B cell (primary cell): ENCODE data around the gene TM2D1. TPM values are rescaled to one million over a fixed set of nuclear protein-coding genes. Genes with fewer than 3 reads are reported as not detected.

Experiments
- ATAC-seq: fragments of 200-7000 bp; cut with Tn5 transposase; one replicate; pipeline ENCODE4 v1.10.0; 2021; ENCODE audit warnings: low read depth, mild to moderate bottlenecking, moderate number of reproducible peaks, moderate library complexity
- CTCF ChIA-PET: fragments of 350-600 bp; sonication (Branson Sonifier 250); formaldehyde crosslinking; loops from one replicate; lab custom pipeline; 2021; ENCODE audit warnings: antibody characterized with exemption, inconsistent platforms; lab: Charles Lee
- POLR2A ChIA-PET: fragments of 350-600 bp; sonication (Branson Sonifier 250); formaldehyde crosslinking; loops from one replicate; lab custom pipeline; 2021; ENCODE audit warnings: antibody characterized with exemption; lab: Charles Lee
- DNase-seq: peaks from one replicate; pipeline ENCODE4 v3.0.0; 2013
- H2AFZ ChIP-seq: 2 replicates; pipeline ENCODE4 v1.6.1; 2012; ENCODE audit warnings: mild to moderate bottlenecking, low read depth, low read length; ENCODE audit not compliant: insufficient read depth, poor library complexity, severe bottlenecking
- H3K27ac ChIP-seq, 2 donors: 1 replicate in 1 of 2; 2 replicates in 1 of 2; pipeline ENCODE4 v1.5.1; 2012 to 2013; ENCODE audit warnings: low read length in 2 of 2, mild to moderate bottlenecking in 2 of 2, moderate library complexity in 1 of 2
- H3K27me3 ChIP-seq, 4 experiments: fragments of 200-600 bp in 1 of 4; sonication (generic) in 1 of 4; replicated peaks in 1 of 4; 1 replicate in 2 of 4; 2 replicates in 2 of 4; pipeline versions ENCODE4 v1.6.1 to v1.7.0; 2013 to 2016; ENCODE audit warnings: low read length in 3 of 4, mild to moderate bottlenecking in 2 of 4, mixed read lengths in 1 of 4, moderate library complexity in 1 of 4; ENCODE audit not compliant: insufficient read depth in 4 of 4, control insufficient read depth in 3 of 4; ENCODE audit errors: control extremely low read depth in 1 of 4
- H3K36me3 ChIP-seq, 2 experiments: replicated peaks in 1 of 2; 1 replicate in 1 of 2; 2 replicates in 1 of 2; pipeline versions ENCODE4 v1.6.1 to v1.7.1; 2013; ENCODE audit warnings: low read length in 1 of 2; ENCODE audit not compliant: insufficient read depth in 2 of 2, control insufficient read depth in 1 of 2; ENCODE audit errors: control extremely low read depth in 1 of 2, extremely low read depth in 1 of 2
- H3K4me1 ChIP-seq, 2 donors: fragments of 200-600 bp in 1 of 2; sonication (generic) in 1 of 2; 1 replicate in 1 of 2; 2 replicates in 1 of 2; pipeline versions ENCODE4 v1.5.1 to v1.6.1; 2013 to 2017; ENCODE audit warnings: low read length in 2 of 2; ENCODE audit not compliant: control insufficient read depth in 2 of 2, insufficient read depth in 2 of 2
- H3K4me2 ChIP-seq: replicated peaks from 2 replicates; pipeline ENCODE3; 2012; ENCODE audit warnings: mild to moderate bottlenecking, low read depth, low read length; ENCODE audit not compliant: poor library complexity, severe bottlenecking
- H3K4me3 ChIP-seq, 5 experiments: fragments of 200-600 bp in 1 of 5; sonication (generic) in 1 of 5; 1 replicate in 3 of 5; 2 replicates in 2 of 5; pipeline versions ENCODE4 v1.5.1 to v1.7.0; 2011 to 2016; ENCODE audit warnings: low read length in 4 of 5, mild to moderate bottlenecking in 4 of 5, low read depth in 2 of 5, control low read depth in 1 of 5, moderate library complexity in 1 of 5; ENCODE audit not compliant: insufficient read depth in 1 of 5; ENCODE audit errors: control extremely low read depth in 1 of 5, extremely low read depth in 1 of 5
- H3K79me2 ChIP-seq: fragments of 200-600 bp; sonication (generic); one replicate; pipeline ENCODE4 v1.6.0; 2016; ENCODE audit warnings: low read length; ENCODE audit not compliant: control insufficient read depth, insufficient read depth
- H3K9ac ChIP-seq: fragments of 200-600 bp; sonication (generic); 2 replicates; pipeline ENCODE4 v1.6.1; 2017; ENCODE audit warnings: mild to moderate bottlenecking, low read length, moderate library complexity
- H3K9me3 ChIP-seq, 3 donors: one replicate each; pipeline versions ENCODE4 v1.6.1 to v1.7.1; 2013; ENCODE audit warnings: low read length in 2 of 3; ENCODE audit not compliant: control insufficient read depth in 2 of 3, insufficient read depth in 1 of 3; ENCODE audit errors: control extremely low read depth in 1 of 3
- H4K20me1 ChIP-seq: 2 replicates; pipeline ENCODE4 v1.6.0; 2012; ENCODE audit warnings: mild to moderate bottlenecking, low read length; ENCODE audit not compliant: insufficient read depth, control insufficient read depth, poor library complexity, severe bottlenecking
- H3K27ac Mint-ChIP-seq: one replicate; pipeline ENCODE4 v1.8.0; 2021; ENCODE audit warnings: mixed read lengths
- H3K27me3 Mint-ChIP-seq: one replicate; pipeline ENCODE4 v1.8.0; 2021; ENCODE audit warnings: mixed read lengths
- H3K4me1 Mint-ChIP-seq: one replicate; pipeline ENCODE4 v1.8.0; 2021; ENCODE audit warnings: mixed read lengths
- H3K4me3 Mint-ChIP-seq: one replicate; pipeline ENCODE4 v1.8.0; 2021; ENCODE audit warnings: mixed read lengths
- H3K9me3 Mint-ChIP-seq: one replicate; pipeline ENCODE4 v1.8.0; 2022; ENCODE audit warnings: mixed read lengths; ENCODE audit not compliant: insufficient read depth
- CTCF ChIP-seq: fragments of 200-600 bp; IDR thresholded peaks from one replicate; pipeline ENCODE4 v1.8.0; 2022; ENCODE audit warnings: antibody characterized with exemption, mild to moderate bottlenecking
- EZH2 ChIP-seq: IDR thresholded peaks from 2 replicates; pipeline ENCODE4 v1.6.1; 2012; ENCODE audit warnings: borderline replicate concordance, low read depth, mild to moderate bottlenecking, moderate library complexity, low read length; ENCODE audit not compliant: insufficient read depth, poor library complexity, severe bottlenecking
- WGBS: methylation state at CpG from one replicate; pipeline ENCODE4 v1.1.5; 2013; ENCODE audit warnings: missing lambda C conversion rate; ENCODE audit not compliant: insufficient coverage; 5-methylcytosine and 5-hydroxymethylcytosine counted together
- intact Hi-C: fragments of 100-400 bp; cut with micrococcal nuclease; formaldehyde crosslinking; loops from one replicate; pipeline ENCODE4 v1.10.0; 2022
- polyA plus RNA-seq: library from polyadenylated mRNA; depleted of rRNA; stranded (reverse); fragments of >200 nt; gene quantifications from 2 replicates; pipeline ENCODE4 v1.2.3, GENCODE V29; 2012
- total RNA-seq, 2 donors: library from RNA; stranded (reverse); fragments of 120-200 nt in 1 of 2; gene quantifications; 1 replicate in 1 of 2; 2 replicates in 1 of 2; pipeline versions ENCODE4 v1.2.3 to v1.2.4, GENCODE V29; 2013 to 2022

Gene TM2D1
- total and polyA plus RNA-seq, 2 donors (not counting 1 experiment from before 2014, with no cell fraction given), result 30.8 to 53.3 TPM

GRCh38 chr1:61647142-61647541 is 77.8 kb downstream of the TM2D1 start:
- no peak overlapping the region for H3K4me3 ChIP-seq
- H3K4me2 ChIP-seq, result no peak overlapping the region
- no peak for DNase-seq
- no peaks in the 10 kb centered on the region for H3K9me3 ChIP-seq
- H3K4me1 ChIP-seq, result no peaks in the 10 kb centered on the region
- no peaks in the 10 kb centered on the region for H3K4me1 Mint-ChIP-seq
- ChIA-PET CTCF (no interaction called here), POLR2A (no interaction called here)
- intact Hi-C loops, result loop anchor here (10.0 kb wide), 1 partner anchor 1672 kb away; no protein-coding TSS in a partner anchor
- TF ChIP-seq CTCF (no peak), EZH2 (no peak)
- no peaks in the 10 kb centered on the region for H4K20me1 ChIP-seq
- H3K9me3 Mint-ChIP-seq, result no peaks in the 10 kb centered on the region
- WGBS, result 100% methylated on average over 1 of the region's 2 CpGs
- ATAC-seq, result no peak
- H3K9ac ChIP-seq, result no peak overlapping the region
- peaks cover 12% of the 10 kb centered on the region for H3K27me3 Mint-ChIP-seq
- no peak overlapping the region for H2AFZ ChIP-seq
- H3K27ac ChIP-seq, result no peak overlapping the region
- no peaks in the 10 kb centered on the region for H3K79me2 ChIP-seq
- no peaks in the 10 kb centered on the region for H3K36me3 ChIP-seq
- H3K27me3 ChIP-seq, result no peaks in the 10 kb centered on the region
- H3K4me3 Mint-ChIP-seq, result no peak overlapping the region
- H3K27ac Mint-ChIP-seq, result no peak overlapping the region

GRCh38 chr1:61645476-61645875 is 79.5 kb downstream of the TM2D1 start:
- Mint-ChIP-seq H3K9me3 (no peaks in the 10 kb centered on the region), H3K27me3 (peaks cover 12% of the 10 kb centered on the region), H3K4me1 (peaks cover 16% of the 10 kb centered on the region), H3K27ac (no peak overlapping the region), H3K4me3 (no peak overlapping the region)
- no peak overlapping the region for H3K4me3 ChIP-seq
- POLR2A ChIA-PET, result no interaction called here
- intact Hi-C loops, result loop anchor here (10.0 kb wide), 1 partner anchor 1671 kb away; no protein-coding TSS in a partner anchor
- H2AFZ ChIP-seq, result no peak overlapping the region
- H3K79me2 ChIP-seq, result no peaks in the 10 kb centered on the region
- WGBS, result 97% methylated on average over 3 of the region's 4 CpGs
- H3K27me3 ChIP-seq, result no peaks in the 10 kb centered on the region
- no peak overlapping the region for H3K4me2 ChIP-seq
- no peak overlapping the region for H3K27ac ChIP-seq
- H3K9me3 ChIP-seq, result no peaks in the 10 kb centered on the region
- TF ChIP-seq CTCF (no peak), EZH2 (no peak)
- no peaks in the 10 kb centered on the region for H3K4me1 ChIP-seq
- CTCF ChIA-PET, result interaction anchor here (1.0 to 1.5 kb wide), 2 partner anchors 10 to 36 kb away, joined by 3 read pairs; no protein-coding TSS in a partner anchor
- ATAC-seq (no peak), DNase-seq (no peak)
- no peaks in the 10 kb centered on the region for H3K36me3 ChIP-seq
- H3K9ac ChIP-seq, result no peak overlapping the region
- H4K20me1 ChIP-seq, result no peaks in the 10 kb centered on the region
